Glutamatergic neuron (in vitro differentiated cells): ENCODE results near the gene GADD45GIP1. TPM values are rescaled to one million over a fixed set of nuclear protein-coding genes. Genes with fewer than 3 reads are reported as not detected.

Experiments used
- DNase-seq: peaks from one replicate; pipeline ENCODE4 v3.0.0; 2022
- H3K27ac Mint-ChIP-seq: one replicate; pipeline ENCODE4 v1.8.0; 2020; ENCODE audit warnings: mild to moderate bottlenecking, mixed read lengths, inconsistent platforms; ENCODE audit not compliant: unreplicated experiment
- H3K27me3 Mint-ChIP-seq: one replicate; pipeline ENCODE4 v1.8.0; 2020; ENCODE audit warnings: mild to moderate bottlenecking, moderate library complexity, mixed read lengths, inconsistent platforms; ENCODE audit not compliant: unreplicated experiment
- H3K36me3 Mint-ChIP-seq: one replicate; pipeline ENCODE4 v1.8.0; 2020; ENCODE audit warnings: mild to moderate bottlenecking, mixed read lengths, inconsistent platforms; ENCODE audit not compliant: unreplicated experiment
- H3K4me1 Mint-ChIP-seq: one replicate; pipeline ENCODE4 v1.8.0; 2020; ENCODE audit warnings: mild to moderate bottlenecking, low read depth, mixed read lengths, inconsistent platforms; ENCODE audit not compliant: unreplicated experiment
- H3K4me3 Mint-ChIP-seq: one replicate; pipeline ENCODE4 v1.8.0; 2020; ENCODE audit warnings: mild to moderate bottlenecking, mixed read lengths, inconsistent platforms; ENCODE audit not compliant: unreplicated experiment
- H3K9me3 Mint-ChIP-seq: one replicate; pipeline ENCODE4 v1.8.0; 2020; ENCODE audit warnings: mild to moderate bottlenecking, moderate library complexity, mixed read lengths, inconsistent platforms; ENCODE audit not compliant: unreplicated experiment
- CTCF ChIP-seq: fragments of 200-600 bp; sonication (generic); IDR thresholded peaks from one replicate; pipeline ENCODE4 v1.5.0; 2021; ENCODE audit not compliant: partially characterized antibody, unreplicated experiment
- total RNA-seq: library from RNA; stranded (reverse); fragmentation: NEBNext Ultra II Directional; extraction: Animal tissue kit (Norgen Biotek cat#: 25700); gene quantifications from one replicate; pipeline ENCODE4 v1.2.1, GENCODE V29; 2021; ENCODE audit not compliant: unreplicated experiment

The GADD45GIP1 gene
- total RNA-seq, 1 donor from 2014 or later, result 28.8 TPM

- no peak for TF ChIP-seq CTCF
- Mint-ChIP-seq H3K27ac (no peak overlapping the region), H3K4me3 (no peak overlapping the region), H3K27me3 (peaks cover 25% of the 10 kb centered on the region), H3K4me1 (no peaks in the 10 kb centered on the region), H3K36me3 (peaks cover 6% of the 10 kb centered on the region), H3K9me3 (peaks cover 6% of the 10 kb centered on the region)
- no peak for DNase-seq
Measured at GRCh38 chr19:13002166-13002898, 45.3 kb upstream of the GADD45GIP1 start.

- H3K9me3 Mint-ChIP-seq, result peaks cover 6% of the 10 kb centered on the region
- no peak for TF ChIP-seq CTCF
- H3K27me3 Mint-ChIP-seq, result peaks cover 30% of the 10 kb centered on the region
- H3K4me1 Mint-ChIP-seq, result no peaks in the 10 kb centered on the region
- no peak overlapping the region for H3K4me3 Mint-ChIP-seq
- no peak overlapping the region for H3K27ac Mint-ChIP-seq
- peaks cover 6% of the 10 kb centered on the region for H3K36me3 Mint-ChIP-seq
- no peak for DNase-seq
Measured at GRCh38 chr19:13001502-13002165, 44.6 kb upstream of the GADD45GIP1 start.

GRCh38 chr19:13001166-13001501 lies 44.1 kb upstream of the GADD45GIP1 start:
- Mint-ChIP-seq H3K4me1 (no peaks in the 10 kb centered on the region), H3K36me3 (peaks cover 6% of the 10 kb centered on the region), H3K4me3 (no peak overlapping the region), H3K27me3 (peaks cover 30% of the 10 kb centered on the region), H3K9me3 (peaks cover 6% of the 10 kb centered on the region), H3K27ac (no peak overlapping the region)
- no peak for DNase-seq
- no peak for TF ChIP-seq CTCF

- peaks cover 38% of the 10 kb centered on the region for H3K27me3 Mint-ChIP-seq
- TF ChIP-seq CTCF, result no peak
Measured at GRCh38 chr19:12997967-12998940, 41.2 kb upstream of the GADD45GIP1 start.

More at GRCh38 chr19:12997967-12998940, 41.2 kb upstream of the GADD45GIP1 start:
- Mint-ChIP-seq H3K27ac (no peak overlapping the region), H3K36me3 (peaks cover 6% of the 10 kb centered on the region), H3K4me1 (peaks cover 3% of the 10 kb centered on the region), H3K9me3 (peaks cover 14% of the 10 kb centered on the region), H3K4me3 (peak overlapping the region; percentile 34)
- DNase-seq, result no peak
